Adrenal gland (tissue), 5 donors: ENCODE data around the gene ZNF205.

ENCODE experiments used
- CTCF ChIP-seq, 6 experiments: fragments of 450-650 bp in 4 of 6; fragments of 200-600 bp in 2 of 6; sonication (generic) in 1 of 6; IDR thresholded peaks; 1 replicate in 5 of 6; 2 replicates in 1 of 6; pipeline versions ENCODE4 v1.5.1 to v1.8.0; 2016 to 2021; ENCODE audit warnings: antibody characterized with exemption in 6 of 6, mild to moderate bottlenecking in 2 of 6, moderate library complexity in 1 of 6
- POLR2A ChIP-seq, 2 donors: fragments of 450-650 bp; IDR thresholded peaks; one replicate each; pipeline ENCODE4 v1.6.1; 2017; ENCODE audit warnings: antibody characterized with exemption in 2 of 2, mild to moderate bottlenecking in 2 of 2, moderate library complexity in 1 of 2
- donor health status: DM: no; HTN: no; CAD: no.

- TF ChIP-seq CTCF (IDR thresholded peaks at IDR 0.05) (no peak), POLR2A (IDR thresholded peaks at IDR 0.05) (no peak)
Observed at GRCh38 chr16:3164121-3164991, 52.0 kb downstream of the ZNF205 start.
